Measurements from ENCODE around the gene FBXL5. TPM values are rescaled to one million over a fixed set of nuclear protein-coding genes. Genes with fewer than 3 reads are reported as not detected.
A peak's percentile ranks its signal among the peaks of the same experiment; 100 is the strongest.

FBXL5 gene
- total RNA-seq, 2 donors from 2014 or later = 22.4 to 26.3 TPM

DNA sequence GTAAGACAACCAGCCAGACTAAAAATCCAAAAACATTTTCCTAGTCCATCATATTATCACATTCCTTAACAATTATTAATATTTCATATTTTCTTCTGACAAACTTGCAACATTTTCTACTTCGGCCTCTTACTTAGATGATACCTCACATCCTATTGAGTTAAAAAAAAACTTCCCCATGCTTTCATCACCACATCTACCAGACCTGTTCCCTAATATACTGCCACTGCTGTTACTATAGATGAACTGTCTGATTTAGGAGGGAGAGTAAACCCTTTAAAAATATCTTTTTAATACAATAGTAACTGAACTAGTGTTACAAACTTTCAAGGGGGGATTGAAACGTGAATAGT, 28.0 kb upstream of the FBXL5 start:
- H3K36me3 Mint-ChIP-seq (ENCODE audit: low read depth) = peaks cover 46% of the 10 kb centered on the region
- peak overlapping the region; percentile 100 for H3K4me3 Mint-ChIP-seq
- H3K27ac Mint-ChIP-seq = no peak overlapping the region
- H3K27me3 Mint-ChIP-seq = no peaks in the 10 kb centered on the region
- H3K9me3 Mint-ChIP-seq = no peaks in the 10 kb centered on the region
- ATAC-seq (replicated peaks) = no peak
- peaks cover 28% of the 10 kb centered on the region for H3K4me1 Mint-ChIP-seq

GRCh38 chr4:15682242-15683142, 27.3 kb upstream of the FBXL5 start:
- H3K36me3 Mint-ChIP-seq (ENCODE audit: low read depth) = peaks cover 40% of the 10 kb centered on the region
- peak overlapping the region; percentile 99 for H3K27ac Mint-ChIP-seq
- peaks cover 28% of the 10 kb centered on the region for H3K4me1 Mint-ChIP-seq
- no peaks in the 10 kb centered on the region for H3K27me3 Mint-ChIP-seq
- ATAC-seq (replicated peaks) = no peak
- H3K9me3 Mint-ChIP-seq = no peaks in the 10 kb centered on the region
- H3K4me3 Mint-ChIP-seq = peak overlapping the region; percentile 100

DNA sequence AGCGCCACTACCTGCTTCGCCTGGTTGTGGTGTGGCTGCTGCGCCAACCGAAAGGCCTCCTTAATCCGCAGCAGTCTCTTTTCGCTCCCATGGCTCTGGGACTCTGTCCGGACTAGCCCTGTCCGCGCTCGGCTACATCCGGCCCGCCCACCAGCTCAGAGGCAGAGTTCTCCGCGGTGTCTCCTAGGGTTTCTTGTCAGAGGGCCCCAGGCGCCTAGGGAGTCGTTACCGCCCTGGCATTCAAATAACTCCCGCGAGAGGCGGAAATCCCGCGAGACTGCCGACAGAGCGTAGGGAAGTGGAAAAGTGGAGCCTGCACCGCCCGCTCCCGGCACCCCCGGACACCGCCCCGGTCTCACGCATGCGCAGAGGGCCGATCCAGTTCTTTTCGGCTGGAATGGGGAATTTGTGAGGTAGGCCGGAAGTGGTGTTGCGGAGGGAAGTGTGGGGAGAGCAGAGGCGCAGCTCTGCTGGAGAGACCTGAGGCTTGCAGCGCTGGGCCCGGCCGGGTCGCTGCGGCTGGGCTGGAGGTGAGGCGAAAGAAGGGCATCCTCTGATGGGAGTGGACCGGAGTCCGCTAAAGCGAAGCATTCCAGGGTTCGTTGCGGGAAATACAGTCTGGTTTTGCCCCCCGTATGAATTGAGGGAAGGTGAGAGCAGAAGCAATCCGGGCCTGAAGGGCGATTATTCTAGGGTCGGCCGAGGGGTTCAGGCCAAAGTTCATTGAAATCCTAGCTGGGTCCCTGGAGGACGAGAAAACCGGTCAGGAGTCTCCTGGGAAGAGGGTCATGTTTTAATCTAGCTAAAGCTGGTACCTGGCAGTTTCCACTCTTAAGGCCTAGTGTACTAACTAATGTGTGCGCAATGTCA, 26.4 kb upstream of the FBXL5 start, which contains the start of gene FAM200B:
Gene FAM200B, plus strand, starts transcription at position 456 of the 870 bp plus-strand sequence. CDS start 5,151 bp downstream, outside the sequence.
- H3K27me3 Mint-ChIP-seq = no peaks in the 10 kb centered on the region
- peak; percentile 97 for ATAC-seq (replicated peaks)
- peaks cover 31% of the 10 kb centered on the region for H3K36me3 Mint-ChIP-seq (ENCODE audit: low read depth)
- H3K4me3 Mint-ChIP-seq = peak within 1 kb of the TSS; percentile 100
- peaks cover 28% of the 10 kb centered on the region for H3K4me1 Mint-ChIP-seq
- no peaks in the 10 kb centered on the region for H3K9me3 Mint-ChIP-seq
- peak within 1 kb of the TSS; percentile 99 for H3K27ac Mint-ChIP-seq

DNA sequence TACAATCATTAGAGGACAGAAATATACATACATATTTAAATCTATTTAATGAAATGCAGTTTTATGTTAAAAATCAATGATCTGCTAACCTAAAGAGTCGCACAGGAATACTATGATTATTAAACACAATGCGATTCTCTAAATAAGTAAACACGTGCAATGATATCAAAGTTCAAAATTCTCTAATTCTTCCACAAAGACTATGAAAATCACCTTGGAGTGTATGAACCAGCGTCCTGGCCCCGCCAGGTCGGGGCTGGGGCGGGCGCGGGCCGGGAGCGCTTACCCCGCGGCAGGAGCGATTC, 25.9 kb upstream of the FBXL5 start:
- peak overlapping the region; percentile 100 for H3K4me3 Mint-ChIP-seq
- ATAC-seq (replicated peaks) = no peak
- peak overlapping the region; percentile 99 for H3K27ac Mint-ChIP-seq
- no peaks in the 10 kb centered on the region for H3K27me3 Mint-ChIP-seq
- peaks cover 25% of the 10 kb centered on the region for H3K36me3 Mint-ChIP-seq (ENCODE audit: low read depth)
- no peaks in the 10 kb centered on the region for H3K9me3 Mint-ChIP-seq
- peaks cover 28% of the 10 kb centered on the region for H3K4me1 Mint-ChIP-seq

- H3K36me3 Mint-ChIP-seq (ENCODE audit: low read depth) = peaks cover 23% of the 10 kb centered on the region
- no peak overlapping the region for H3K27ac Mint-ChIP-seq
- ATAC-seq (replicated peaks) = no peak
- H3K4me3 Mint-ChIP-seq = no peak overlapping the region
- H3K27me3 Mint-ChIP-seq = no peaks in the 10 kb centered on the region
- H3K4me1 Mint-ChIP-seq = peaks cover 15% of the 10 kb centered on the region
- H3K9me3 Mint-ChIP-seq = no peaks in the 10 kb centered on the region
Observed at GRCh38 chr4:15677507-15677988, 22.4 kb upstream of the FBXL5 start.

GRCh38 chr4:15676899-15677298, 21.7 kb upstream of the FBXL5 start:
- Mint-ChIP-seq H3K9me3 (no peaks in the 10 kb centered on the region), H3K36me3 (ENCODE audit: low read depth) (peaks cover 16% of the 10 kb centered on the region), H3K4me3 (no peak overlapping the region), H3K4me1 (peaks cover 8% of the 10 kb centered on the region), H3K27ac (no peak overlapping the region), H3K27me3 (no peaks in the 10 kb centered on the region)
- no peak for ATAC-seq (replicated peaks)

DNA sequence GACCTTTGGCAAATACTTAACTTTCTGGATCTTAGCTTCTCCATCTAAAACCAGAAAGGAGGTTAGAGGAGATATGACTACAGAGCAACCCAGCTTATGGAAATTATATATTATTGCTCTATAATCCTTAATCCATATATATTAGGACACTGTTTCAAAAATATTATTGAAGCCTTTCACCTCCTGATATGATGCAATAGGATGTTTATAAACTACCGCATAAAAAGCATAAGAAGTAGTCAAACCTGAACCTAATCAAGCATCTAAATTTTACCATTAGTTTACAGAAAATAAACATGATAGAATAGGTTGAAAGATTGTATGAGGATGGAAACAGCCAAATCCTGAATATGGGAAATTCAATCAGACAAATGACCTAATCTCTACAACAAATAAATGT, 20.9 kb upstream of the FBXL5 start:
- no peak for ATAC-seq (replicated peaks)
- Mint-ChIP-seq H3K27me3 (no peaks in the 10 kb centered on the region), H3K36me3 (ENCODE audit: low read depth) (peaks cover 9% of the 10 kb centered on the region), H3K4me3 (no peak overlapping the region), H3K9me3 (no peaks in the 10 kb centered on the region), H3K27ac (no peak overlapping the region), H3K4me1 (peaks cover 7% of the 10 kb centered on the region)

GRCh38 chr4:15675356-15675755, 20.2 kb upstream of the FBXL5 start:
- Mint-ChIP-seq H3K27me3 (no peaks in the 10 kb centered on the region), H3K4me1 (peaks cover 7% of the 10 kb centered on the region), H3K9me3 (no peaks in the 10 kb centered on the region), H3K4me3 (no peak overlapping the region), H3K27ac (no peak overlapping the region), H3K36me3 (ENCODE audit: low read depth) (peaks cover 9% of the 10 kb centered on the region)
- no peak for ATAC-seq (replicated peaks)

DNA sequence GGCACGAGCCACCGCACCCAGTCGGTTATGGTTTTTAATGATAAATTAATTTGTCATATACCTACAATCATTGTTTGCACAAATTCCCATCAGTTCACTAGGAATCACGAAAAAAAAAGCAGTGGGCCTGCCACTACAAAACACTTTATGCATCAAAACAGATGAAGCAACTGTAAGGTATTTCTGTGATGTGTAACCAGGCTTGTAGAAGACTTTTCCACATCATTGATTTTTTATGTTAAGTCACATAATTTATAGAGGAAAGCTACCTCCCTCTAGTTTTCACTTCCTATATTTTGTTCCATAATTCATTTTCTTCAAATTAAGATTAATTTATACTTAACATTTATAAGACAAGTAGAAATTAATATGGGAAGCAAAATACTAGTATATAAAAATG, 19.8 kb upstream of the FBXL5 start:
- no peaks in the 10 kb centered on the region for H3K9me3 Mint-ChIP-seq
- H3K4me3 Mint-ChIP-seq = no peak overlapping the region
- no peak for ATAC-seq (replicated peaks)

GRCh38 chr4:15674046-15674445, 18.9 kb upstream of the FBXL5 start:
- H3K4me3 Mint-ChIP-seq = no peak overlapping the region
- H3K27me3 Mint-ChIP-seq = no peaks in the 10 kb centered on the region
- H3K36me3 Mint-ChIP-seq (ENCODE audit: low read depth) = no peaks in the 10 kb centered on the region
- no peak for ATAC-seq (replicated peaks)
- no peak overlapping the region for H3K27ac Mint-ChIP-seq
- H3K9me3 Mint-ChIP-seq = no peaks in the 10 kb centered on the region
- H3K4me1 Mint-ChIP-seq = no peaks in the 10 kb centered on the region

More for the DNA sequence above, 19.8 kb upstream of the FBXL5 start:
- Mint-ChIP-seq H3K27ac (no peak overlapping the region), H3K36me3 (ENCODE audit: low read depth) (peaks cover 5% of the 10 kb centered on the region), H3K27me3 (no peaks in the 10 kb centered on the region), H3K4me1 (peaks cover 4% of the 10 kb centered on the region)

- Mint-ChIP-seq H3K27ac (no peak overlapping the region), H3K27me3 (no peaks in the 10 kb centered on the region), H3K9me3 (no peaks in the 10 kb centered on the region), H3K4me3 (no peak overlapping the region), H3K4me1 (no peaks in the 10 kb centered on the region), H3K36me3 (ENCODE audit: low read depth) (no peaks in the 10 kb centered on the region)
- no peak for ATAC-seq (replicated peaks)
Observed at GRCh38 chr4:15673337-15673736, 18.2 kb upstream of the FBXL5 start.

DNA sequence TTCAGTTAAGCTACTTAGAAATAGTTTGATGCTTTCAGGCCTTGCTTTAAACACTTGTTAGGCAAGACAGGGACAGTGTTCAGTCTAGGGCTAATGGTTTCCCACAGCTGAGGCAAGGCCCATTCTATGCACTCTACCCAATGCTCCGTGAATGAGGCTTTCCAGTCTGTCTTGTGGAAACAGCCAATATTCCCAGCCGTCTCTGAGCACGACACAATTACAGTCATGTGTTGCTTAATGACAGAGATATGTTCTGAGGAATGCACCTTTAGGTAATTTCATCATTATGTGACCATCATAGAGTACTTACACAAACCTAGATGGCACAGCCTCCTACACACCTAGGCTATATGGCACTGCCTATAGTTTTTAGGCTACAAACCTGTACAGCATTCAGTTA, 16.9 kb upstream of the FBXL5 start:
- no peaks in the 10 kb centered on the region for H3K4me1 Mint-ChIP-seq
- ATAC-seq (replicated peaks) = no peak

GRCh38 chr4:15670576-15670975, 15.4 kb upstream of the FBXL5 start:
- Mint-ChIP-seq H3K27me3 (no peaks in the 10 kb centered on the region), H3K9me3 (no peaks in the 10 kb centered on the region), H3K27ac (no peak overlapping the region), H3K4me1 (peaks cover 5% of the 10 kb centered on the region), H3K36me3 (ENCODE audit: low read depth) (no peaks in the 10 kb centered on the region), H3K4me3 (no peak overlapping the region)
- no peak for ATAC-seq (replicated peaks)

More for the DNA sequence above, 16.9 kb upstream of the FBXL5 start:
- H3K4me3 Mint-ChIP-seq = no peak overlapping the region
- no peaks in the 10 kb centered on the region for H3K36me3 Mint-ChIP-seq (ENCODE audit: low read depth)
- no peak overlapping the region for H3K27ac Mint-ChIP-seq
- no peaks in the 10 kb centered on the region for H3K27me3 Mint-ChIP-seq
- no peaks in the 10 kb centered on the region for H3K9me3 Mint-ChIP-seq

GRCh38 chr4:15668566-15669435, 13.6 kb upstream of the FBXL5 start:
- H3K9me3 Mint-ChIP-seq = no peaks in the 10 kb centered on the region
- no peaks in the 10 kb centered on the region for H3K36me3 Mint-ChIP-seq (ENCODE audit: low read depth)
- peaks cover 5% of the 10 kb centered on the region for H3K4me1 Mint-ChIP-seq
- no peak for ATAC-seq (replicated peaks)
- H3K27me3 Mint-ChIP-seq = no peaks in the 10 kb centered on the region
- no peak overlapping the region for H3K27ac Mint-ChIP-seq
- H3K4me3 Mint-ChIP-seq = no peak overlapping the region
